H9 (cell line): Measurements from ENCODE around the gene PC. TPM values are rescaled to one million over a fixed set of nuclear protein-coding genes. Genes with fewer than 3 reads are reported as not detected.

ENCODE experiments used
- DNase-seq: peaks from one replicate; pipeline ENCODE4 v3.0.0-alpha.2; 2017
- H2AFZ ChIP-seq: one replicate; pipeline ENCODE4 v1.6.1; 2013; ENCODE audit warnings: mild to moderate bottlenecking, low read length, control low read depth, moderate library complexity
- H2AK5ac ChIP-seq: 2 replicates; pipeline ENCODE4 v1.6.1; 2013; ENCODE audit warnings: low read length, control low read depth, mixed read lengths; ENCODE audit not compliant: insufficient read length
- H2BK120ac ChIP-seq: one replicate; pipeline ENCODE4 v1.6.1; 2013; ENCODE audit warnings: low read depth, mild to moderate bottlenecking, low read length, control low read depth, inconsistent platforms; ENCODE audit not compliant: poor library complexity, severe bottlenecking
- H2BK12ac ChIP-seq: 2 replicates; pipeline ENCODE4 v1.6.1; 2013; ENCODE audit warnings: low read length, control low read depth, mixed read lengths, low read depth; ENCODE audit not compliant: insufficient read length
- H2BK15ac ChIP-seq: 2 replicates; pipeline ENCODE4 v1.6.1; 2013; ENCODE audit warnings: low read depth, low read length, control low read depth
- H2BK20ac ChIP-seq: one replicate; pipeline ENCODE4 v1.6.1; 2013; ENCODE audit warnings: low read depth, mild to moderate bottlenecking, low read length, control low read depth, inconsistent platforms; ENCODE audit not compliant: poor library complexity, severe bottlenecking
- H2BK5ac ChIP-seq: 2 replicates; pipeline ENCODE4 v1.6.1; 2013; ENCODE audit warnings: low read length, control low read depth, mixed read lengths; ENCODE audit not compliant: insufficient read length
- H3K14ac ChIP-seq: 2 replicates; pipeline ENCODE4 v1.6.1; 2013; ENCODE audit warnings: low read length, control low read depth; ENCODE audit not compliant: insufficient read depth
- H3K18ac ChIP-seq: 2 replicates; pipeline ENCODE4 v1.6.1; 2013; ENCODE audit warnings: low read depth, mild to moderate bottlenecking, mixed read lengths, low read length, control low read depth; ENCODE audit not compliant: insufficient read length
- H3K23ac ChIP-seq: 2 replicates; pipeline ENCODE4 v1.6.1; 2013; ENCODE audit warnings: low read length, control low read depth, mixed read lengths, low read depth; ENCODE audit not compliant: insufficient read length
- H3K23me2 ChIP-seq: 2 replicates; pipeline ENCODE4 v1.6.1; 2013; ENCODE audit warnings: low read depth, mild to moderate bottlenecking, mixed read lengths, low read length, control low read depth; ENCODE audit not compliant: insufficient read length, poor library complexity, severe bottlenecking
- H3K27ac ChIP-seq: 2 replicates; pipeline ENCODE4 v1.5.1; 2013; ENCODE audit warnings: low read length, control low read depth, mixed read lengths, low read depth; ENCODE audit not compliant: insufficient read length
- H3K27me3 ChIP-seq: 2 replicates; pipeline ENCODE4 v1.6.1; 2013; ENCODE audit warnings: low read length, control low read depth, inconsistent platforms; ENCODE audit not compliant: insufficient read depth
- H3K4ac ChIP-seq: 2 replicates; pipeline ENCODE4 v1.6.1; 2013; ENCODE audit warnings: low read depth, mild to moderate bottlenecking, control low read depth, inconsistent platforms, low read length, moderate library complexity
- H3K4me1 ChIP-seq: 2 replicates; pipeline ENCODE4 v1.6.1; 2013; ENCODE audit warnings: low read length, control low read depth, inconsistent platforms; ENCODE audit not compliant: insufficient read depth
- H3K4me2 ChIP-seq: 2 replicates; pipeline ENCODE4 v1.6.1; 2013; ENCODE audit warnings: low read length, control low read depth, mixed read lengths; ENCODE audit not compliant: insufficient read length, insufficient read depth
- H3K56ac ChIP-seq: 2 replicates; pipeline ENCODE4 v1.6.1; 2013; ENCODE audit warnings: low read depth, mild to moderate bottlenecking, mixed read lengths, low read length, control low read depth; ENCODE audit not compliant: insufficient read length
- H3K79me1 ChIP-seq: 2 replicates; pipeline ENCODE4 v1.6.1; 2013; ENCODE audit warnings: low read depth, mild to moderate bottlenecking, moderate library complexity, low read length, control low read depth, inconsistent platforms; ENCODE audit not compliant: insufficient read depth, poor library complexity, severe bottlenecking
- H3K79me2 ChIP-seq: 2 replicates; pipeline ENCODE4 v1.6.1; 2013; ENCODE audit warnings: low read length, control low read depth, inconsistent platforms; ENCODE audit not compliant: insufficient read depth
- H3K9ac ChIP-seq: 2 replicates; pipeline ENCODE4 v1.6.1; 2013; ENCODE audit warnings: low read length, control low read depth, mixed read lengths; ENCODE audit not compliant: insufficient read length; ENCODE audit errors: extremely low read depth
- H3K9me3 ChIP-seq: one replicate; pipeline ENCODE4 v1.6.1; 2013; ENCODE audit warnings: low read depth, low read length, inconsistent platforms; ENCODE audit not compliant: control insufficient read depth
- H3T11ph ChIP-seq: one replicate; pipeline ENCODE4 v1.6.1; 2013; ENCODE audit warnings: mild to moderate bottlenecking, low read length, control low read depth, inconsistent platforms
- H4K20me1 ChIP-seq: one replicate; pipeline ENCODE4 v1.6.1; 2013; ENCODE audit not compliant: control insufficient read depth, insufficient read length, insufficient read depth
- H4K5ac ChIP-seq: 2 replicates; pipeline ENCODE4 v1.6.1; 2013; ENCODE audit warnings: low read depth, mild to moderate bottlenecking, mixed read lengths, low read length, control low read depth; ENCODE audit not compliant: insufficient read length
- H4K8ac ChIP-seq: replicated peaks from 2 replicates; pipeline ENCODE4 v1.6.1; 2013; ENCODE audit warnings: low read length, control low read depth, mixed read lengths, low read depth; ENCODE audit not compliant: insufficient read length
- H4K91ac ChIP-seq: 2 replicates; pipeline ENCODE4 v1.6.1; 2013; ENCODE audit warnings: low read depth, mild to moderate bottlenecking, moderate library complexity, mixed read lengths, low read length, control low read depth; ENCODE audit not compliant: insufficient read length
- H3K27ac Mint-ChIP-seq, 3 experiments: 2 replicates in 2 of 3; 3 replicates in 1 of 3; pipeline ENCODE4 v1.8.0; 2020 to 2021; ENCODE audit warnings: mixed read lengths in 3 of 3, mild to moderate bottlenecking in 1 of 3, moderate library complexity in 1 of 3
- H3K27me3 Mint-ChIP-seq: 2 replicates; pipeline ENCODE4 v1.8.0; 2021; ENCODE audit warnings: low read depth, mild to moderate bottlenecking, moderate library complexity, mixed read lengths
- H3K36me3 Mint-ChIP-seq, 3 experiments: 2 replicates in 2 of 3; 3 replicates in 1 of 3; pipeline ENCODE4 v1.8.0; 2020 to 2021; ENCODE audit warnings: low read depth in 3 of 3, mixed read lengths in 3 of 3; ENCODE audit not compliant: insufficient read depth in 1 of 3
- H3K4me1 Mint-ChIP-seq, 2 experiments: 2 replicates each; pipeline ENCODE4 v1.8.0; 2020; ENCODE audit warnings: mixed read lengths in 2 of 2
- H3K4me3 Mint-ChIP-seq, 2 experiments: 2 replicates in 1 of 2; 3 replicates in 1 of 2; pipeline ENCODE4 v1.8.0; 2020 to 2021; ENCODE audit warnings: mild to moderate bottlenecking in 2 of 2, mixed read lengths in 2 of 2, moderate library complexity in 1 of 2
- H3K9me3 Mint-ChIP-seq, 2 experiments: 2 replicates in 1 of 2; 3 replicates in 1 of 2; pipeline ENCODE4 v1.8.0; 2020; ENCODE audit warnings: mild to moderate bottlenecking in 2 of 2, mixed read lengths in 2 of 2, moderate library complexity in 1 of 2
- CTCF ChIP-seq: fragments of 200-600 bp; sonication (generic); conservative IDR thresholded peaks from 3 replicates; pipeline ENCODE4 v1.8.0; 2021; ENCODE audit warnings: antibody characterized with exemption, mild to moderate bottlenecking
- WGBS: extraction: QIAGEN DNeasy Blood & Tissue Kit; methylation state at CpG from one replicate; pipeline ENCODE4 v1.1.7; 2013; ENCODE audit warnings: missing lambda C conversion rate, low lambda C conversion rate, mixed read lengths; ENCODE audit not compliant: insufficient read length; ENCODE audit errors: extremely low coverage; 5-methylcytosine and 5-hydroxymethylcytosine counted together
- total RNA-seq: library from RNA; stranded (reverse); gene quantifications from 2 replicates; pipeline ENCODE4 v1.2.1, GENCODE V29; 2021

Gene PC
- total RNA-seq, 1 experiment from 2014 or later, result 32.6 TPM

DNA sequence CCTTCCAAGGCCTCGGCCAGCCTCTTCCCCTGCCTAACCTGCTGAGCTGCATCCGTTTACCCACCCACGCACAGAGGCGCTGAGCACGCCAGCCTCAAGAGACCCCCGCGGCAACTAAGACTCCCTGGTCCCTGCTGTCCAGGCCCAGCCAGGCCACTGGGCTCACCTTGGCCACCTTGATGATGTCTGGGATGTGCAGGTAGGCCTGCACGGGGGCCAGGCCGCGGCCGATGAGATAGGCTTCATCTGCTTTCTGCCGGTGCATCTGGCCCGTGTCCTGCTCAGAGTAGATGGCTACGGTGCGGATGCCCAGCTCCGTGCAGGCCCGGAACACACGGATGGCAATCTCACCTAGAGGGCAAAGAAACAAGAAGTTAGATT lies 86.7 kb downstream of the PC start:
- no peak overlapping the region for H2AFZ ChIP-seq
- H2BK12ac ChIP-seq, result no peak overlapping the region
- no peak overlapping the region for H3K4ac ChIP-seq
- Mint-ChIP-seq H3K9me3 (no peaks in the 10 kb centered on the region), H3K36me3 (peaks cover 0 to 11% (median 3%) of the 10 kb centered on the region in 3 experiments; a peak in 4 of 7 replicates), H3K27ac (peak overlapping the region in 1 of 3 experiments; percentile 79; a peak in 1 of 7 replicates), H3K4me3 (no peak overlapping the region), H3K4me1 (peaks cover 12 to 31% of the 10 kb centered on the region in 2 experiments), H3K27me3 (no peaks in the 10 kb centered on the region)
- H3K79me1 ChIP-seq, result no peaks in the 10 kb centered on the region
- H3K27ac ChIP-seq, result no peak overlapping the region
- H2BK15ac ChIP-seq, result no peak overlapping the region
- H3K9me3 ChIP-seq, result no peaks in the 10 kb centered on the region
- no peak overlapping the region for H3T11ph ChIP-seq
- H3K4me2 ChIP-seq, result no peak overlapping the region
- WGBS, result no CpG with 5 or more reads among the region's 18 CpGs
- no peaks in the 10 kb centered on the region for H3K79me2 ChIP-seq
- no peak overlapping the region for H4K8ac ChIP-seq
- no peak overlapping the region for H2AK5ac ChIP-seq
- H2BK5ac ChIP-seq, result no peak overlapping the region
- no peak overlapping the region for H3K23ac ChIP-seq
- no peaks in the 10 kb centered on the region for H3K23me2 ChIP-seq
- no peaks in the 10 kb centered on the region for H3K4me1 ChIP-seq
- H3K14ac ChIP-seq, result no peak overlapping the region
- no peak overlapping the region for H4K91ac ChIP-seq
- H2BK120ac ChIP-seq, result no peak overlapping the region
- no peaks in the 10 kb centered on the region for H3K27me3 ChIP-seq
- no peak overlapping the region for H3K9ac ChIP-seq
- H2BK20ac ChIP-seq, result no peak overlapping the region
- no peak overlapping the region for H3K18ac ChIP-seq
- DNase-seq, result no peak
- H4K20me1 ChIP-seq, result no peaks in the 10 kb centered on the region
- no peak overlapping the region for H4K5ac ChIP-seq
- no peak for TF ChIP-seq CTCF
- H3K56ac ChIP-seq, result no peak overlapping the region
